ENCODE data around the gene COMMD7.

COMMD7 gene

GRCh38 chr20:32743237-32744112 lies at the start of gene COMMD7:
TSS of gene COMMD7 (minus strand) at chr20:32743467. CDS start at chr20:32743391, 76 bp downstream.
- peak; percentile 67 for DNase-seq

- no peak for DNase-seq
Observed at GRCh38 chr20:32792731-32793458, 49.6 kb upstream of the COMMD7 start.

- DNase-seq = no peak
Observed at GRCh38 chr20:32792316-32792715, 49.0 kb upstream of the COMMD7 start.

- DNase-seq = no peak
Observed at GRCh38 chr20:32790751-32791057, 47.4 kb upstream of the COMMD7 start.

- peak; percentile 41 for DNase-seq
Observed at GRCh38 chr20:32789896-32790750, 46.9 kb upstream of the COMMD7 start.

GRCh38 chr20:32787168-32787567 lies 43.9 kb upstream of the COMMD7 start:
- DNase-seq = no peak

GRCh38 chr20:32786059-32786760 lies 42.9 kb upstream of the COMMD7 start:
- DNase-seq = no peak

GRCh38 chr20:32784369-32785080 lies 41.3 kb upstream of the COMMD7 start:
- no peak for DNase-seq

GRCh38 chr20:32780749-32781655 lies 37.7 kb upstream of the COMMD7 start:
- DNase-seq = no peak

- no peak for DNase-seq
Observed at GRCh38 chr20:32780278-32780677, 37.0 kb upstream of the COMMD7 start.

GRCh38 chr20:32779500-32780211 lies 36.4 kb upstream of the COMMD7 start:
- DNase-seq = no peak

GRCh38 chr20:32777177-32777956 lies 34.1 kb upstream of the COMMD7 start:
- no peak for DNase-seq

GRCh38 chr20:32775336-32775991 lies 32.2 kb upstream of the COMMD7 start:
- no peak for DNase-seq

GRCh38 chr20:32773855-32774254 lies 30.6 kb upstream of the COMMD7 start:
- DNase-seq = no peak

GRCh38 chr20:32773223-32773622 lies 30.0 kb upstream of the COMMD7 start:
- DNase-seq = no peak

GRCh38 chr20:32772046-32772445 lies 28.8 kb upstream of the COMMD7 start:
- DNase-seq = no peak

- no peak for DNase-seq
Observed at GRCh38 chr20:32767418-32768198, 24.3 kb upstream of the COMMD7 start.

Measured in NCI-H1105 (cell line).